MM.1S (cell line): Measurements from ENCODE around the gene OPRD1.

Experiments
- DNase-seq: peaks from one replicate; pipeline ENCODE4 v3.0.0-alpha.2; 2015
- H2AFZ ChIP-seq: fragments of 300-600 bp; sonication (generic); 2 replicates; pipeline ENCODE4 v1.6.0; 2016; ENCODE audit warnings: antibody characterized with exemption, low read length
- H3F3A ChIP-seq: fragments of 300-600 bp; sonication (generic); 2 replicates; pipeline ENCODE4 v1.6.1; 2016; ENCODE audit warnings: mild to moderate bottlenecking, antibody characterized with exemption, low read length, moderate library complexity, mixed read lengths; ENCODE audit not compliant: insufficient read depth
- H3K27ac ChIP-seq: fragments of 300-600 bp; sonication (generic); 2 replicates; pipeline ENCODE4 v1.5.1; 2016; ENCODE audit warnings: mild to moderate bottlenecking, low read length
- H3K27me3 ChIP-seq: fragments of 300-600 bp; sonication (generic); replicated peaks from 2 replicates; pipeline ENCODE4 v1.6.0; 2016; ENCODE audit warnings: low read length; ENCODE audit not compliant: insufficient read depth
- H3K36me3 ChIP-seq: fragments of 300-600 bp; sonication (generic); replicated peaks from 2 replicates; pipeline ENCODE4 v1.6.1; 2016; ENCODE audit warnings: mild to moderate bottlenecking, low read length, mixed read lengths; ENCODE audit not compliant: insufficient read depth
- H3K4me1 ChIP-seq: fragments of 300-600 bp; sonication (generic); 2 replicates; pipeline ENCODE4 v1.6.1; 2016; ENCODE audit warnings: low read length, mixed read lengths
- H3K4me2 ChIP-seq: fragments of 300-600 bp; sonication (generic); 2 replicates; pipeline ENCODE4 v1.6.0; 2016; ENCODE audit warnings: low read depth, low read length
- H3K4me3 ChIP-seq: fragments of 300-600 bp; sonication (generic); 2 replicates; pipeline ENCODE4 v1.5.1; 2016; ENCODE audit warnings: low read length, mixed read lengths
- H3K79me2 ChIP-seq: fragments of 300-600 bp; sonication (generic); 2 replicates; pipeline ENCODE4 v1.6.1; 2016; ENCODE audit warnings: mixed run types, low read length, mixed read lengths
- H3K9ac ChIP-seq: fragments of 300-600 bp; sonication (generic); 2 replicates; pipeline ENCODE4 v1.6.1; 2016; ENCODE audit warnings: low read length, mixed read lengths
- H3K9me2 ChIP-seq: fragments of 300-600 bp; sonication (generic); replicated peaks from 2 replicates; pipeline ENCODE4 v1.6.1; 2016; ENCODE audit warnings: mild to moderate bottlenecking, low read length, mixed read lengths; ENCODE audit not compliant: insufficient read depth
- H3K9me3 ChIP-seq: fragments of 300-600 bp; sonication (generic); replicated peaks from 2 replicates; pipeline ENCODE4 v1.6.1; 2016; ENCODE audit warnings: mild to moderate bottlenecking, low read length, mixed read lengths; ENCODE audit not compliant: insufficient read depth
- H4K20me1 ChIP-seq: fragments of 300-600 bp; sonication (generic); 2 replicates; pipeline ENCODE4 v1.6.1; 2016; ENCODE audit warnings: mild to moderate bottlenecking, low read length, moderate library complexity, mixed read lengths; ENCODE audit not compliant: insufficient read depth
- CTCF ChIP-seq: fragments of 300-600 bp; sonication (generic); IDR thresholded peaks from 2 replicates; pipeline ENCODE4 v1.5.1; 2016; ENCODE audit warnings: antibody characterized with exemption, low read length, mixed read lengths
- EZH2 ChIP-seq: fragments of 300-600 bp; sonication (generic); optimal IDR thresholded peaks from 2 replicates; pipeline ENCODE3; 2017; ENCODE audit warnings: low read depth, mild to moderate bottlenecking, antibody characterized with exemption, low read length, mixed read lengths
- EZH2phosphoT487 ChIP-seq: fragments of 300-600 bp; sonication (generic); IDR thresholded peaks from 2 replicates; pipeline ENCODE4 v1.6.1; 2018; ENCODE audit warnings: antibody characterized with exemption, low read length

The OPRD1 gene

GRCh38 chr1:28835237-28835650 lies 23.3 kb downstream of the OPRD1 start:
- Histone ChIP-seq H4K20me1 (no peaks in the 10 kb centered on the region), H3K9me2 (no peaks in the 10 kb centered on the region), H3K9ac (no peak overlapping the region), H3K4me2 (no peak overlapping the region), H3K79me2 (no peaks in the 10 kb centered on the region), H3K36me3 (no peaks in the 10 kb centered on the region), H3K27ac (no peak overlapping the region), H3F3A (no peaks in the 10 kb centered on the region), H3K9me3 (no peaks in the 10 kb centered on the region), H3K4me3 (no peak overlapping the region), H3K4me1 (no peaks in the 10 kb centered on the region), H2AFZ (no peak overlapping the region), H3K27me3 (no peaks in the 10 kb centered on the region)
- TF ChIP-seq EZH2 (no peak), CTCF (no peak), EZH2phosphoT487 (no peak)
- DNase-seq: no peak

- no peak overlapping the region for H2AFZ ChIP-seq
- no peak for TF ChIP-seq EZH2phosphoT487
- no peak for TF ChIP-seq CTCF
- no peaks in the 10 kb centered on the region for H3K9me3 ChIP-seq
These were observed 24.5 kb downstream of the OPRD1 start for GRCh38 chr1:28836421-28836956.

GRCh38 chr1:28840928-28841544 lies 29.1 kb downstream of the OPRD1 start:
- TF ChIP-seq EZH2phosphoT487 (no peak), EZH2 (no peak), CTCF (no peak)

More at GRCh38 chr1:28836421-28836956, 24.5 kb downstream of the OPRD1 start:
- H3K4me2 ChIP-seq: no peak overlapping the region
- H3K4me3 ChIP-seq: no peak overlapping the region
- no peaks in the 10 kb centered on the region for H3K4me1 ChIP-seq
- H3K9ac ChIP-seq: no peak overlapping the region
- H4K20me1 ChIP-seq: no peaks in the 10 kb centered on the region
- no peaks in the 10 kb centered on the region for H3K79me2 ChIP-seq
- DNase-seq: no peak
- H3K27me3 ChIP-seq: no peaks in the 10 kb centered on the region
- H3K9me2 ChIP-seq: no peaks in the 10 kb centered on the region
- H3K27ac ChIP-seq: no peak overlapping the region
- no peaks in the 10 kb centered on the region for H3F3A ChIP-seq
- H3K36me3 ChIP-seq: no peaks in the 10 kb centered on the region

More at GRCh38 chr1:28840928-28841544, 29.1 kb downstream of the OPRD1 start:
- H4K20me1 ChIP-seq: no peaks in the 10 kb centered on the region
- no peaks in the 10 kb centered on the region for H3K27me3 ChIP-seq
- H3K4me3 ChIP-seq: no peak overlapping the region
- no peak overlapping the region for H3K4me2 ChIP-seq
- H3K36me3 ChIP-seq: no peaks in the 10 kb centered on the region
- no peaks in the 10 kb centered on the region for H3F3A ChIP-seq
- no peaks in the 10 kb centered on the region for H3K9me3 ChIP-seq
- H2AFZ ChIP-seq: no peak overlapping the region
- H3K9ac ChIP-seq: no peak overlapping the region
- DNase-seq: no peak
- H3K27ac ChIP-seq: no peak overlapping the region
- no peaks in the 10 kb centered on the region; the same call in 1 of the 2 replicates for H3K4me1 ChIP-seq
- no peaks in the 10 kb centered on the region for H3K79me2 ChIP-seq
- no peaks in the 10 kb centered on the region for H3K9me2 ChIP-seq
